Measurements from ENCODE around the gene DIAPH1.
A peak's percentile ranks its signal among the peaks of the same experiment; 100 is the strongest.

GRCh38 chr5:141478321-141478945, 140.4 kb downstream of the DIAPH1 start:
- TF ChIP-seq CTCF (IDR thresholded peaks at IDR 0.05) = peak; percentile 31
- no peak for TF ChIP-seq EZH2 (IDR thresholded peaks at IDR 0.05)
- TF ChIP-seq EZH2phosphoT487 (IDR thresholded peaks at IDR 0.05) = no peak

All from neural progenitor cell (in vitro differentiated cells).